H1 (cell line): ENCODE results near the gene SNAPC1. TPM values are rescaled to one million over a fixed set of nuclear protein-coding genes. Genes with fewer than 3 reads are reported as not detected.

Experiments used
- CTCF ChIA-PET: fragments of 300-600 bp; sonication (Branson Sonifier 250); formaldehyde crosslinking; loops from one replicate; lab custom pipeline; 2021; ENCODE audit not compliant: partially characterized antibody; lab: Charles Lee
- POLR2A ChIA-PET: fragments of 300-600 bp; sonication (Branson Sonifier 250); formaldehyde crosslinking; loops from one replicate; lab custom pipeline; 2021; ENCODE audit warnings: inconsistent platforms; ENCODE audit not compliant: partially characterized antibody; lab: Charles Lee
- DNase-seq, 2 experiments: peaks; one replicate each; pipeline versions ENCODE4 v3.0.0 to v3.0.0-alpha.2; 2010 to 2022; ENCODE audit warnings: low spot score in 2 of 2, low read depth in 1 of 2, mixed read lengths in 1 of 2
- FAIRE-seq: peaks from 2 replicates; lab custom pipeline; 2011; peaks lifted over from hg19 to GRCh38; lab: Jason Lieb, UNC
- H2AFZ ChIP-seq: 2 replicates; pipeline ENCODE4 v1.8.1; 2012; ENCODE audit warnings: low read length, inconsistent platforms
- H2AK5ac ChIP-seq: 2 replicates; pipeline ENCODE4 v1.6.1; 2013; ENCODE audit warnings: low read depth, low read length
- H2BK120ac ChIP-seq: replicated peaks from 2 replicates; pipeline ENCODE3; 2013; ENCODE audit warnings: low read depth, low read length, inconsistent platforms
- H2BK12ac ChIP-seq: 2 replicates; pipeline ENCODE4 v1.6.1; 2013; ENCODE audit warnings: low read depth, low read length
- H2BK15ac ChIP-seq: 2 replicates; pipeline ENCODE4 v1.6.1; 2013; ENCODE audit warnings: low read length
- H2BK20ac ChIP-seq: 2 replicates; pipeline ENCODE4 v1.6.1; 2013; ENCODE audit warnings: low read length
- H2BK5ac ChIP-seq: 2 replicates; pipeline ENCODE4 v1.6.1; 2013; ENCODE audit warnings: low read depth, low read length
- H3K14ac ChIP-seq: 2 replicates; pipeline ENCODE4 v1.6.1; 2013; ENCODE audit warnings: inconsistent platforms; ENCODE audit not compliant: insufficient read length
- H3K18ac ChIP-seq: 2 replicates; pipeline ENCODE4 v1.6.1; 2013; ENCODE audit warnings: low read length; ENCODE audit errors: extremely low read depth
- H3K23ac ChIP-seq: 2 replicates; pipeline ENCODE4 v1.6.1; 2013; ENCODE audit warnings: inconsistent platforms; ENCODE audit not compliant: insufficient read length
- H3K23me2 ChIP-seq: 2 replicates; pipeline ENCODE4 v1.6.1; 2013; ENCODE audit warnings: low read depth, low read length
- H3K27ac ChIP-seq: 2 replicates; pipeline ENCODE4 v1.6.1; 2011; ENCODE audit warnings: low read depth, low read length, inconsistent platforms
- H3K27me3 ChIP-seq, 4 experiments: replicated peaks in 1 of 4; 1 replicate in 1 of 4; 2 replicates in 3 of 4; pipeline versions ENCODE4 v1.6.1 to v1.8.1; 2011 to 2013; ENCODE audit warnings: low read length in 3 of 4, mild to moderate bottlenecking in 3 of 4, inconsistent platforms in 2 of 4, mixed read lengths in 2 of 4, moderate library complexity in 1 of 4; ENCODE audit not compliant: control insufficient read depth in 3 of 4, insufficient read depth in 3 of 4; ENCODE audit errors: extremely low read depth in 1 of 4
- H3K36me3 ChIP-seq, 4 experiments: 2 replicates each; pipeline versions ENCODE4 v1.6.1 to v1.8.1; 2011 to 2013; ENCODE audit warnings: mild to moderate bottlenecking in 4 of 4, low read length in 3 of 4, moderate library complexity in 2 of 4, control low read depth in 1 of 4, inconsistent platforms in 1 of 4; ENCODE audit not compliant: insufficient read depth in 4 of 4, control insufficient read depth in 2 of 4
- H3K4ac ChIP-seq: replicated peaks from 2 replicates; pipeline ENCODE3; 2013; ENCODE audit warnings: low read length, low read depth, mixed read lengths, inconsistent platforms; ENCODE audit not compliant: insufficient read length
- H3K4me1 ChIP-seq, 4 experiments: replicated peaks in 1 of 4; 1 replicate in 1 of 4; 2 replicates in 3 of 4; pipeline versions ENCODE4 v1.6.1 to v1.8.1; 2011 to 2013; ENCODE audit warnings: low read length in 3 of 4, inconsistent platforms in 2 of 4, mixed read lengths in 1 of 4; ENCODE audit not compliant: insufficient read depth in 4 of 4, control insufficient read depth in 3 of 4
- H3K4me2 ChIP-seq, 2 experiments: 2 replicates each; pipeline versions ENCODE4 v1.6.1 to v1.8.1; 2011 to 2013; ENCODE audit warnings: low read depth in 2 of 2, low read length in 2 of 2, control low read depth in 1 of 2, inconsistent platforms in 1 of 2, mild to moderate bottlenecking in 1 of 2; ENCODE audit not compliant: insufficient read depth in 1 of 2
- H3K4me3 ChIP-seq, 4 experiments: fragments of 200-600, 300-600 bp in 1 of 4; sonication (generic), shearing (Covaris generic), sonication (Bioruptor Twin) in 1 of 4; 2 replicates each; pipeline versions ENCODE4 v1.5.1 to v1.8.1; 2011 to 2016; ENCODE audit warnings: low read length in 4 of 4, low read depth in 3 of 4, control low read depth in 2 of 4, inconsistent platforms in 2 of 4, mild to moderate bottlenecking in 2 of 4, mixed read lengths in 1 of 4, moderate library complexity in 1 of 4; ENCODE audit not compliant: insufficient read depth in 2 of 4; ENCODE audit errors: extremely low read depth in 1 of 4
- H3K56ac ChIP-seq: replicated peaks from 2 replicates; pipeline ENCODE3; 2013; ENCODE audit warnings: low read depth, mild to moderate bottlenecking, mixed read lengths, low read length, inconsistent platforms; ENCODE audit not compliant: insufficient read length
- H3K79me1 ChIP-seq: 2 replicates; pipeline ENCODE4 v1.6.1; 2013; ENCODE audit warnings: low read depth, low read length, control low read depth
- H3K79me2 ChIP-seq, 2 experiments: 2 replicates each; pipeline versions ENCODE4 v1.6.1 to v1.8.1; 2012 to 2013; ENCODE audit warnings: low read length in 2 of 2, mild to moderate bottlenecking in 2 of 2, inconsistent platforms in 1 of 2; ENCODE audit not compliant: insufficient read depth in 2 of 2, control insufficient read depth in 1 of 2
- H3K9ac ChIP-seq, 4 experiments: replicated peaks in 1 of 4; 1 replicate in 1 of 4; 2 replicates in 3 of 4; pipeline versions ENCODE4 v1.6.1 to v1.8.1; 2011 to 2013; ENCODE audit warnings: low read depth in 3 of 4, low read length in 3 of 4, control low read depth in 2 of 4, mild to moderate bottlenecking in 2 of 4, moderate library complexity in 2 of 4, inconsistent platforms in 1 of 4; ENCODE audit errors: extremely low read depth in 1 of 4
- H3K9me3 ChIP-seq, 2 experiments: 2 replicates each; pipeline versions ENCODE4 v1.6.1 to v1.8.1; 2012 to 2013; ENCODE audit warnings: mild to moderate bottlenecking in 2 of 2, moderate library complexity in 2 of 2, control low read depth in 1 of 2, inconsistent platforms in 1 of 2, low read depth in 1 of 2, low read length in 1 of 2, mixed read lengths in 1 of 2; ENCODE audit not compliant: insufficient read depth in 2 of 2
- H4K20me1 ChIP-seq, 2 experiments: replicated peaks in 1 of 2; 2 replicates each; pipeline versions ENCODE3 to v1.8.1; 2011 to 2013; ENCODE audit warnings: inconsistent platforms in 2 of 2, low read length in 2 of 2, mild to moderate bottlenecking in 1 of 2; ENCODE audit not compliant: insufficient read depth in 2 of 2, control insufficient read depth in 1 of 2
- H4K5ac ChIP-seq: 2 replicates; pipeline ENCODE4 v1.6.1; 2013; ENCODE audit warnings: low read length, low read depth, mixed read lengths, inconsistent platforms; ENCODE audit not compliant: insufficient read length
- H4K8ac ChIP-seq: 2 replicates; pipeline ENCODE4 v1.8.0; 2013; ENCODE audit warnings: mild to moderate bottlenecking, moderate library complexity, low read length, inconsistent platforms; ENCODE audit not compliant: insufficient read depth; ENCODE audit errors: extremely low read depth
- H4K91ac ChIP-seq: replicated peaks from 2 replicates; pipeline ENCODE3; 2013; ENCODE audit warnings: low read length, mixed read lengths, inconsistent platforms; ENCODE audit not compliant: insufficient read length
- ASH2L ChIP-seq: fragments of 200-600, 300-600 bp; sonication (generic); IDR thresholded peaks from one replicate; pipeline ENCODE4 v1.7.1; 2017; ENCODE audit warnings: low read length
- CBX8 ChIP-seq: fragments of 300-800, 300-1000 bp; sonication (generic); IDR thresholded peaks from 2 replicates; pipeline ENCODE4 v1.7.1; 2016; ENCODE audit warnings: low read depth, low read length, borderline replicate concordance
- CHD2 ChIP-seq: IDR thresholded peaks from 2 replicates; pipeline ENCODE4 v1.6.1; 2012; ENCODE audit warnings: low read length, improper control_type of control experiment
- MAFK ChIP-seq: IDR thresholded peaks from 2 replicates; pipeline ENCODE4 v1.6.1; 2012; ENCODE audit warnings: low read depth, mild to moderate bottlenecking, improper control_type of control experiment, low read length
- NANOG ChIP-seq: IDR thresholded peaks from 2 replicates; pipeline ENCODE4 v1.6.1; 2011; ENCODE audit warnings: low read length, low read depth, mild to moderate bottlenecking, inconsistent platforms; ENCODE audit not compliant: insufficient read depth, poor library complexity, severe bottlenecking
- SIX5 ChIP-seq: IDR thresholded peaks from 2 replicates; pipeline ENCODE4 v1.6.1; 2011; ENCODE audit warnings: mild to moderate bottlenecking, low read depth, low read length
- SP2 ChIP-seq: IDR thresholded peaks from 2 replicates; pipeline ENCODE4 v1.6.1; 2012; ENCODE audit warnings: mild to moderate bottlenecking, low read length, inconsistent platforms
- SP4 ChIP-seq: IDR thresholded peaks from 2 replicates; pipeline ENCODE4 v1.6.1; 2012; ENCODE audit warnings: low read length, inconsistent platforms
- WGBS, 2 experiments: shearing (Covaris generic) in 1 of 2; methylation state at CpG; one replicate each; pipeline versions ENCODE4 v1.1.6 to v1.1.7; 2013 to 2015; ENCODE audit warnings: low lambda C conversion rate in 2 of 2, mixed read lengths in 2 of 2, inconsistent platforms in 1 of 2, low coverage in 1 of 2, missing lambda C conversion rate in 1 of 2; ENCODE audit not compliant: insufficient replicate concordance in 2 of 2, insufficient coverage in 1 of 2, insufficient read length in 1 of 2; ENCODE audit errors: extremely low coverage in 1 of 2, missing lambda C conversion rate in 1 of 2; 5-methylcytosine and 5-hydroxymethylcytosine counted together
- polyA plus RNA-seq, 7 experiments: library from polyadenylated mRNA; depleted of rRNA in 3 of 7; stranded (reverse) in 5 of 7; unstranded in 2 of 7; fragments of >200 nt in 5 of 7; fragments of 200-250 nt in 2 of 7; gene quantifications; 1 replicate in 5 of 7; 2 replicates in 1 of 7; 4 replicates in 1 of 7; pipeline versions ENCODE4 v1.2.1 to v1.2.3, GENCODE V29; 2011 to 2013; ENCODE audit warnings: missing spikeins in 2 of 7, mixed read lengths in 2 of 7
- total RNA-seq: library from RNA; stranded (reverse); fragmentation: NEBNext Ultra II Directional; extraction: Animal tissue kit (Norgen Biotek cat#: 25700); gene quantifications from 2 replicates; pipeline ENCODE4 v1.2.1, GENCODE V29; 2021
- TF ChIP-seq, protein P1 (sequence below): IDR thresholded peaks from 2 replicates; pipeline ENCODE4 v1.6.1; 2012; ENCODE audit warnings: inconsistent platforms
- TF ChIP-seq, protein P2 (sequence below): IDR thresholded peaks from 2 replicates; pipeline ENCODE4 v1.6.1; 2012; ENCODE audit warnings: low read length, inconsistent platforms
- TF ChIP-seq, protein P3 (sequence below): IDR thresholded peaks from 2 replicates; pipeline ENCODE4 v1.6.1; 2011; ENCODE audit warnings: low read depth, mild to moderate bottlenecking, low read length; ENCODE audit not compliant: insufficient read depth

Gene SNAPC1
- total and polyA plus RNA-seq, 2 of the 8 experiments (the other 6 are each of a cell fraction or from before 2014, with no cell fraction given), result 5.8 to 11.1 TPM

DNA sequence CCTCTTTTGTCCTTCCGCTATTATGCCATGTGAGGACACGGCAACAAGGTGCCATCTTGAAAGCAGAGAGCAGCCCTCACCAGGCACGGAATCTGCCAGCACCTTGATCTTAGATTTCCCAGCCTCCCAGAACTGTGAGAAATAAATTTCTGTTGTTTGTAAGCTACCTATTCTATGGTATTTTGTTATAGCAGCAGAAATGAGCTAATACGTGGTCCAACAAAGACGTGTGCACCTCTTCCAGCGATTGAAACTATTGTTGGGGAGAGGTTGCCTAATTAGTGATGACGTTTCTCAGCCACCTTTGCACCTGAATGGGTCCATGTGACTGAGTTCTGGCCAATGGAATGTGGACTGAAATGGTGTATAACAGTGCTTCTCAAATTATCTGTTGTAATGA is 2.3 kb upstream of the SNAPC1 start:
- Histone ChIP-seq H3K9me3 (no peaks in the 10 kb centered on the region), H3K36me3 (no peaks in the 10 kb centered on the region; a peak in 1 of 8 replicates), H2BK5ac (no peak overlapping the region), H3K79me2 (peaks cover 7 to 25% of the 10 kb centered on the region in 2 experiments; a peak in 3 of 4 replicates), H4K91ac (no peak overlapping the region), H2BK20ac (no peak overlapping the region), H3K4me3 (no peak overlapping the region), H3K4me1 (peaks cover 0 to 4% (median 1%) of the 10 kb centered on the region in 4 experiments; a peak in 3 of 7 replicates), H2BK12ac (peak overlapping the region; percentile 22; the same call in 1 of the 2 replicates), H3K27ac (no peak overlapping the region), H4K5ac (no peak overlapping the region), H2AFZ (no peak overlapping the region), H4K8ac (no peak overlapping the region), H3K4ac (no peak overlapping the region), H3K14ac (no peak overlapping the region), H3K23ac (no peak overlapping the region), H3K27me3 (no peaks in the 10 kb centered on the region), H2BK120ac (no peak overlapping the region), H2BK15ac (no peak overlapping the region), H3K56ac (no peak overlapping the region), H3K79me1 (0 out of 2 replicates have a peak, but pooled peaks cover 3% of the 10 kb centered on the region), H3K4me2 (no peak overlapping the region), H3K23me2 (peaks cover 5% of the 10 kb centered on the region), H3K9ac (no peak overlapping the region), H4K20me1 (no peaks in the 10 kb centered on the region), H3K18ac (no peak overlapping the region), H2AK5ac (no peak overlapping the region; the same call in 1 of the 2 replicates)
- POLR2A ChIA-PET, result interaction anchor here (1.1 to 5.1 kb wide), 2 partner anchors 9 to 293 kb away, joined by 3 to 67 read pairs; no protein-coding TSS in a partner anchor
- FAIRE-seq, result no peak
- DNase-seq, result no peak
- CTCF ChIA-PET, result no interaction called here
- TF ChIP-seq, protein P1, sequence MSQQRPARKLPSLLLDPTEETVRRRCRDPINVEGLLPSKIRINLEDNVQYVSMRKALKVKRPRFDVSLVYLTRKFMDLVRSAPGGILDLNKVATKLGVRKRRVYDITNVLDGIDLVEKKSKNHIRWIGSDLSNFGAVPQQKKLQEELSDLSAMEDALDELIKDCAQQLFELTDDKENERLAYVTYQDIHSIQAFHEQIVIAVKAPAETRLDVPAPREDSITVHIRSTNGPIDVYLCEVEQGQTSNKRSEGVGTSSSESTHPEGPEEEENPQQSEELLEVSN, result no peak
- TF ChIP-seq NANOG, result no peak
- TF ChIP-seq, protein P2, sequence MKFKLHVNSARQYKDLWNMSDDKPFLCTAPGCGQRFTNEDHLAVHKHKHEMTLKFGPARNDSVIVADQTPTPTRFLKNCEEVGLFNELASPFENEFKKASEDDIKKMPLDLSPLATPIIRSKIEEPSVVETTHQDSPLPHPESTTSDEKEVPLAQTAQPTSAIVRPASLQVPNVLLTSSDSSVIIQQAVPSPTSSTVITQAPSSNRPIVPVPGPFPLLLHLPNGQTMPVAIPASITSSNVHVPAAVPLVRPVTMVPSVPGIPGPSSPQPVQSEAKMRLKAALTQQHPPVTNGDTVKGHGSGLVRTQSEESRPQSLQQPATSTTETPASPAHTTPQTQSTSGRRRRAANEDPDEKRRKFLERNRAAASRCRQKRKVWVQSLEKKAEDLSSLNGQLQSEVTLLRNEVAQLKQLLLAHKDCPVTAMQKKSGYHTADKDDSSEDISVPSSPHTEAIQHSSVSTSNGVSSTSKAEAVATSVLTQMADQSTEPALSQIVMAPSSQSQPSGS, result no peak
- TF ChIP-seq SP2, result no peak
- TF ChIP-seq MAFK, result no peak
- TF ChIP-seq, protein P3, sequence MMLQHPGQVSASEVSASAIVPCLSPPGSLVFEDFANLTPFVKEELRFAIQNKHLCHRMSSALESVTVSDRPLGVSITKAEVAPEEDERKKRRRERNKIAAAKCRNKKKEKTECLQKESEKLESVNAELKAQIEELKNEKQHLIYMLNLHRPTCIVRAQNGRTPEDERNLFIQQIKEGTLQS, result no peak
- TF ChIP-seq CHD2, result no peak
- TF ChIP-seq ASH2L, result no peak
- no peak for TF ChIP-seq SP4
- no peak for TF ChIP-seq CBX8
- TF ChIP-seq SIX5, result no peak
- 98% methylated on average over 7 of the region's 7 CpGs; no CpG with 5 or more reads in 1 of the 2 experiments for WGBS, 2 experiments
